A549 (cell line): Measurements from ENCODE around the gene CSAD. TPM values are rescaled to one million over a fixed set of nuclear protein-coding genes. Genes with fewer than 3 reads are reported as not detected.

Experiments used
- ATAC-seq, 2 experiments: fragments of 200-7000 bp in 1 of 2; fragments of >200 bp in 1 of 2; cut with Nextera tagmentation in 1 of 2; cut with Tn5 transposase in 1 of 2; 3 replicates each; pipeline versions ENCODE4 v1.8.0 to v1.9.1; 2018 to 2020; ENCODE audit warnings: mild to moderate bottlenecking in 1 of 2, moderate library complexity in 1 of 2
- CTCF ChIA-PET: fragments of 300-600 bp; sonication (Branson Sonifier 250); formaldehyde crosslinking; extraction: SDS; loops from one replicate; lab custom pipeline; 2021; ENCODE audit warnings: antibody characterized with exemption, inconsistent platforms; lab: Yijun Ruan, JAX
- POLR2A ChIA-PET: fragments of 350-600 bp; formaldehyde crosslinking; extraction: SDS; loops from one replicate; lab custom pipeline; 2021; ENCODE audit warnings: antibody characterized with exemption, inconsistent platforms; lab: Yijun Ruan, JAX
- DNase-seq, 2 experiments: peaks; one replicate each; pipeline versions ENCODE4 v3.0.0 to v3.0.0-alpha.2; 2011 to 2016; ENCODE audit warnings: low read depth in 1 of 2, low spot score in 1 of 2
- FAIRE-seq: peaks from 2 replicates; lab custom pipeline; 2011; peaks lifted over from hg19 to GRCh38; lab: Jason Lieb, UNC
- H3K27ac ChIP-seq, 2 experiments: fragments of >200 bp; sonication (Bioruptor Twin); formaldehyde crosslinking; 3 replicates each; pipeline ENCODE4 v1.5.1; 2016 to 2017
- H3K4me1 ChIP-seq: fragments of >200 bp; sonication (Bioruptor Twin); formaldehyde crosslinking; 3 replicates; pipeline ENCODE4 v1.6.1; 2016
- H3K4me2 ChIP-seq: fragments of >200 bp; sonication (Bioruptor Twin); formaldehyde crosslinking; 3 replicates; pipeline ENCODE4 v1.6.1; 2016
- H3K4me3 ChIP-seq: fragments of >200 bp; sonication (Bioruptor Twin); formaldehyde crosslinking; 3 replicates; pipeline ENCODE4 v1.5.1; 2016
- H3K9me3 ChIP-seq: fragments of >200 bp; sonication (Bioruptor Twin); formaldehyde crosslinking; 3 replicates; pipeline ENCODE4 v1.6.1; 2016
- BHLHE40 ChIP-seq: IDR thresholded peaks from 2 replicates; pipeline ENCODE4 v1.6.1; 2012; ENCODE audit warnings: low read depth, low read length, inconsistent platforms
- CBX2 ChIP-seq: fragments of 200-600 bp; sonication (generic); IDR thresholded peaks from 2 replicates; pipeline ENCODE4 v1.6.1; 2016; ENCODE audit warnings: low read depth, mild to moderate bottlenecking, borderline replicate concordance
- CBX8 ChIP-seq: fragments of 200-600 bp; sonication (generic); IDR thresholded peaks from 2 replicates; pipeline ENCODE4 v1.6.1; 2016
- CHD2 ChIP-seq: fragments of 150-350 bp; IDR thresholded peaks from 2 replicates; pipeline ENCODE4 v1.6.1; 2014; ENCODE audit warnings: low read length; ENCODE audit not compliant: partially characterized antibody
- CTCF ChIP-seq: fragments of >200 bp; sonication (Bioruptor Twin); formaldehyde crosslinking; IDR thresholded peaks from 3 replicates; pipeline ENCODE4 v1.5.1; 2016
- E2F6 ChIP-seq: IDR thresholded peaks from 2 replicates; pipeline ENCODE4 v1.6.1; 2012; ENCODE audit warnings: low read depth, borderline replicate concordance
- EHF ChIP-seq: fragments of 250-450 bp; sonication (Bioruptor Pico); IDR thresholded peaks from 2 replicates; pipeline ENCODE4 v1.5.0; 2020; ENCODE audit warnings: mild to moderate bottlenecking
- EHMT2 ChIP-seq: fragments of 200-600 bp; sonication (generic); IDR thresholded peaks from 2 replicates; pipeline ENCODE4 v1.6.1; 2016; ENCODE audit warnings: antibody characterized with exemption, low read depth, mild to moderate bottlenecking, moderate library complexity
- ELK1 ChIP-seq: fragments of 150-350 bp; IDR thresholded peaks from 2 replicates; pipeline ENCODE4 v1.6.1; 2014; ENCODE audit warnings: low read depth, mild to moderate bottlenecking, low read length
- FOSB ChIP-seq: fragments of 250-450 bp; sonication (Bioruptor Pico); IDR thresholded peaks from 2 replicates; pipeline ENCODE4 v1.5.0; 2020; ENCODE audit warnings: mild to moderate bottlenecking, moderate library complexity
- FOSL2 ChIP-seq, 2 experiments: fragments of 450-650 bp in 1 of 2; fragments of >200 bp in 1 of 2; sonication (Bioruptor Twin) in 1 of 2; formaldehyde crosslinking; IDR thresholded peaks; 2 replicates each; pipeline versions ENCODE4 v1.5.0 to v1.6.1; 2016 to 2020; ENCODE audit warnings: mild to moderate bottlenecking in 1 of 2, moderate library complexity in 1 of 2
- FOXS1 ChIP-seq: fragments of 250-450 bp; sonication (Bioruptor Pico); IDR thresholded peaks from 2 replicates; pipeline ENCODE4 v1.5.0; 2020; ENCODE audit warnings: mild to moderate bottlenecking, moderate library complexity
- GATA3 ChIP-seq: IDR thresholded peaks from 2 replicates; pipeline ENCODE4 v1.6.1; 2012; ENCODE audit warnings: borderline replicate concordance
- HDAC2 ChIP-seq: fragments of 200-600 bp; sonication (generic); IDR thresholded peaks from 2 replicates; pipeline ENCODE4 v1.6.1; 2016
- HES2 ChIP-seq: fragments of >200 bp; sonication (Bioruptor Twin); formaldehyde crosslinking; IDR thresholded peaks from 2 replicates; pipeline ENCODE4 v1.6.1; 2016
- HMGXB4 ChIP-seq: fragments of 250-450 bp; sonication (Bioruptor Pico); IDR thresholded peaks from 2 replicates; pipeline ENCODE4 v1.5.0; 2021; ENCODE audit warnings: mild to moderate bottlenecking, moderate library complexity, borderline replicate concordance
- HOXB13 ChIP-seq: fragments of 250-450 bp; sonication (Bioruptor Pico); IDR thresholded peaks from 2 replicates; pipeline ENCODE4 v1.5.0; 2020; ENCODE audit warnings: low read depth, mild to moderate bottlenecking, moderate library complexity
- HOXB5 ChIP-seq: fragments of 250-450 bp; sonication (Bioruptor Pico); IDR thresholded peaks from 2 replicates; pipeline ENCODE4 v1.5.0; 2020; ENCODE audit warnings: mild to moderate bottlenecking, moderate library complexity
- JUN ChIP-seq, 2 experiments: fragments of >200 bp; sonication (Bioruptor Twin); formaldehyde crosslinking; IDR thresholded peaks; 2 replicates in 1 of 2; 3 replicates in 1 of 2; pipeline ENCODE4 v1.6.1; 2016 to 2017
- MYC ChIP-seq: IDR thresholded peaks from 2 replicates; pipeline ENCODE4 v1.6.1; 2012; ENCODE audit warnings: mild to moderate bottlenecking, inconsistent platforms, low read length, improper control_type of control experiment, borderline replicate concordance
- NFE2L2 ChIP-seq: fragments of 150-350 bp; conservative IDR thresholded peaks from 2 replicates; pipeline ENCODE4 v1.6.1; 2014; ENCODE audit warnings: low read length
- PBX3 ChIP-seq: IDR thresholded peaks from 2 replicates; pipeline ENCODE4 v1.6.1; 2012
- PHF8 ChIP-seq: fragments of 200-600 bp; sonication (generic); IDR thresholded peaks from 2 replicates; pipeline ENCODE4 v1.6.1; 2016; ENCODE audit warnings: low read depth, mild to moderate bottlenecking, antibody characterized with exemption, moderate library complexity, borderline replicate concordance
- POLR2AphosphoS2 ChIP-seq: conservative IDR thresholded peaks from 2 replicates; pipeline ENCODE4 v1.6.1; 2012; ENCODE audit warnings: low read length, improper control_type of control experiment, inconsistent platforms
- RNF2 ChIP-seq: fragments of 200-600 bp; sonication (generic); IDR thresholded peaks from 2 replicates; pipeline ENCODE4 v1.6.1; 2016; ENCODE audit warnings: low read depth, mild to moderate bottlenecking, antibody characterized with exemption, moderate library complexity, borderline replicate concordance
- SMC3 ChIP-seq: fragments of >200 bp; sonication (Bioruptor Twin); formaldehyde crosslinking; IDR thresholded peaks from 3 replicates; pipeline ENCODE4 v1.6.1; 2018; ENCODE audit warnings: inconsistent platforms
- WGBS: methylation state at CpG from one replicate; pipeline ENCODE4 v1.1.6; 2017; ENCODE audit errors: missing lambda C conversion rate; 5-methylcytosine and 5-hydroxymethylcytosine counted together
- polyA plus RNA-seq, 4 experiments: library from polyadenylated mRNA; depleted of rRNA in 3 of 4; stranded (reverse); fragments of >200 nt; fragmentation: RNase III in 1 of 4; extraction: RNeasy Plus Mini Kit Qiagen cat#74134 plus additional on column Dnase treatment in 1 of 4; gene quantifications; 2 replicates in 3 of 4; 3 replicates in 1 of 4; pipeline ENCODE4 v1.2.3, GENCODE V29; 2011 to 2017

Gene CSAD
- polyA plus RNA-seq, 2 of the 4 experiments (the other 2 are of a cell fraction) = 14.5 to 16.5 TPM

- Histone ChIP-seq H3K4me2 (no peak overlapping the region), H3K9me3 (no peaks in the 10 kb centered on the region), H3K27ac (peak overlapping the region in 1 of 2 experiments; percentile 82; a peak in 1 of 6 replicates), H3K4me3 (no peak overlapping the region), H3K4me1 (peaks cover 12% of the 10 kb centered on the region)
- CTCF ChIA-PET = interaction anchor here (0.6 to 14.5 kb wide), 10 partner anchors 9 to 468 kb away, joined by 3 to 646 read pairs (median 9); partner anchors contain the start of genes CSAD and ZNF740
- no peak for FAIRE-seq
- ATAC-seq = no peak
- DNase-seq = no peak
- TF ChIP-seq PBX3 (no peak), EHMT2 (no peak), CHD2 (no peak), FOSB (no peak), SMC3 (no peak), FOXS1 (no peak), PHF8 (no peak), E2F6 (no peak), CBX2 (no peak), CBX8 (no peak)
- 90% methylated on average over 8 of the region's 8 CpGs for whole genome bisulfite sequencing
- POLR2A ChIA-PET = interaction anchor here (0.5 to 2.3 kb wide), 5 partner anchors 19 to 148 kb away, joined by 3 to 15 read pairs (median 3); partner anchors contain the start of genes CSAD, SPRYD3 and ZNF740
Measured at GRCh38 chr12:53161119-53161911, 19.4 kb downstream of the CSAD start.

- CTCF ChIA-PET = interaction anchor here (0.8 to 14.5 kb wide), 20 partner anchors 9 to 161 kb away, joined by 3 to 646 read pairs (median 9); partner anchors contain the start of genes AAAS, CSAD, ITGB7 and ZNF740
- Histone ChIP-seq H3K9me3 (no peaks in the 10 kb centered on the region), H3K4me3 (no peak overlapping the region), H3K4me2 (no peak overlapping the region), H3K27ac (peak overlapping the region; percentile 15 to 82; a peak in 3 of 6 replicates), H3K4me1 (peaks cover 12% of the 10 kb centered on the region)
- POLR2A ChIA-PET = interaction anchor here (1.0 to 2.3 kb wide), 6 partner anchors 14 to 81 kb away, joined by 3 to 15 read pairs (median 4); partner anchors contain the start of genes CSAD, SPRYD3 and ZNF740
- TF ChIP-seq FOSL2 (IDR thresholded peaks at IDR 0.05) (no peak), FOSL2 (CRISPR knock-in tag; IDR thresholded peaks at IDR 0.05) (no peak), E2F6 (no peak), CHD2 (no peak), GATA3 (no peak), NFE2L2 (no peak), CBX2 (no peak), ELK1 (no peak), EHMT2 (no peak), HOXB13 (CRISPR knock-in tag) (no peak), HES2 (no peak), RNF2 (no peak), MYC (no peak), JUN (IDR thresholded peaks at IDR 0.05) (no peak), POLR2AphosphoS2 (no peak), HMGXB4 (CRISPR knock-in tag) (no peak), CTCF (no peak), HOXB5 (no peak), BHLHE40 (no peak), HDAC2 (no peak), EHF (no peak)
- WGBS = 83% methylated on average over 2 of the region's 2 CpGs
- ATAC-seq (peak; percentile 20 to 36; a peak in 3 of 6 replicates), DNase-seq (no peak), FAIRE-seq (no peak)
Measured at GRCh38 chr12:53160673-53161072, 20.1 kb downstream of the CSAD start.
